ENCODE data around the gene UFC1.
A peak's percentile ranks its signal among the peaks of the same experiment; 100 is the strongest.

The UFC1 gene

GRCh38 chr1:161198897-161199431, 45.2 kb downstream of the UFC1 start, which contains the start of gene ADAMTS4:
ADAMTS4 (minus strand) TSS chr1:161199054; CDS start chr1:161198627, 427 bp downstream.
- no peak for DNase-seq (ENCODE audit: low spot score)
- TF ChIP-seq, protein P1, sequence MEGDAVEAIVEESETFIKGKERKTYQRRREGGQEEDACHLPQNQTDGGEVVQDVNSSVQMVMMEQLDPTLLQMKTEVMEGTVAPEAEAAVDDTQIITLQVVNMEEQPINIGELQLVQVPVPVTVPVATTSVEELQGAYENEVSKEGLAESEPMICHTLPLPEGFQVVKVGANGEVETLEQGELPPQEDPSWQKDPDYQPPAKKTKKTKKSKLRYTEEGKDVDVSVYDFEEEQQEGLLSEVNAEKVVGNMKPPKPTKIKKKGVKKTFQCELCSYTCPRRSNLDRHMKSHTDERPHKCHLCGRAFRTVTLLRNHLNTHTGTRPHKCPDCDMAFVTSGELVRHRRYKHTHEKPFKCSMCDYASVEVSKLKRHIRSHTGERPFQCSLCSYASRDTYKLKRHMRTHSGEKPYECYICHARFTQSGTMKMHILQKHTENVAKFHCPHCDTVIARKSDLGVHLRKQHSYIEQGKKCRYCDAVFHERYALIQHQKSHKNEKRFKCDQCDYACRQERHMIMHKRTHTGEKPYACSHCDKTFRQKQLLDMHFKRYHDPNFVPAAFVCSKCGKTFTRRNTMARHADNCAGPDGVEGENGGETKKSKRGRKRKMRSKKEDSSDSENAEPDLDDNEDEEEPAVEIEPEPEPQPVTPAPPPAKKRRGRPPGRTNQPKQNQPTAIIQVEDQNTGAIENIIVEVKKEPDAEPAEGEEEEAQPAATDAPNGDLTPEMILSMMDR (IDR thresholded peaks at IDR 0.05; ENCODE audit: extremely low read depth, insufficient read depth, missing control alignments) = no peak
- in situ Hi-C loops (cut with MboI; ENCODE audit: low pct_unique_long_range_greater_than_20kb, low sequenced_read_pairs, unreplicated experiment) = loop anchor here (25.0 kb wide), 1 partner anchor 513 kb away; the partner anchor contains the start of genes FCRLA and FCRLB

GRCh38 chr1:161199506-161200139, 45.8 kb downstream of the UFC1 start:
- DNase-seq (ENCODE audit: low spot score) = no peak
- TF ChIP-seq, protein P1 (IDR thresholded peaks at IDR 0.05; ENCODE audit: extremely low read depth, insufficient read depth, missing control alignments) = no peak
- in situ Hi-C loops (cut with MboI; ENCODE audit: low pct_unique_long_range_greater_than_20kb, low sequenced_read_pairs, unreplicated experiment) = loop anchor here (25.0 kb wide), 1 partner anchor 513 kb away; the partner anchor contains the start of genes FCRLA and FCRLB

DNA sequence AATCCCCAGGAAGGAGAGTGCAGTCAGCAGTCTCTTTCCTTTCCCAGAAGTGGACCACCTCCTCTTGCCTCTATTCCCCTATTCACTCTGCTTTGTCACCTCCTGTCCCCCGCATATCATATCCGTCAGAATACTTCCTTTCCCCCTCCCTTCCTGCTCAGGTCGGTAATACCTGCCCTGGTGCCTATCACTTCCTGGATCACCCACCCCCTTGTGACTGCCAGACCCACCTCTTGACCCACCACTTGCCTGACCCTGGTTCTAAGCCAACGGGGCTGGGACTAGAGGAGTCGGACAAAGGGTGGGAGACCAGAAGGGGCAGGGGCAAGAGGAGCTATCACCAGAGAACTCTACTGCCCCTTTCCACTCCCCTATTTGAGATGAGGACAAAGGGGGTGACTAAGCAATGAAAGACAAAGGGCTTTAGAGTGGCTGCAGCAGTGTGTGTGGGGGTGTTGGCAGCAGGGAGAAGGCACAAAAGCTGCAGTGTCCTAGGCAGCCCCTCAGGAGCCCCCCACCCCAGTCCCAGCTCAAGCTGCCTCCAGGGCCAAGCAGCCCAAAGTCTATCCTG, 46.7 kb downstream of the UFC1 start:
- DNase-seq (ENCODE audit: low spot score) = no peak
- TF ChIP-seq, protein P1 (IDR thresholded peaks at IDR 0.05; ENCODE audit: extremely low read depth, insufficient read depth, missing control alignments) = no peak
- in situ Hi-C loops (cut with MboI; ENCODE audit: low pct_unique_long_range_greater_than_20kb, low sequenced_read_pairs, unreplicated experiment) = no loop called here

- no peak for DNase-seq (ENCODE audit: low spot score)
- TF ChIP-seq, protein P1 (IDR thresholded peaks at IDR 0.05; ENCODE audit: extremely low read depth, insufficient read depth, missing control alignments) = no peak
- in situ Hi-C loops (cut with MboI; ENCODE audit: low pct_unique_long_range_greater_than_20kb, low sequenced_read_pairs, unreplicated experiment) = no loop called here
Observed at GRCh38 chr1:161200992-161201835, 47.4 kb downstream of the UFC1 start.

GRCh38 chr1:161201836-161202712, 48.3 kb downstream of the UFC1 start, which contains the start of gene NDUFS2:
NDUFS2 (plus strand) TSS chr1:161202367; CDS start chr1:161202386, 19 bp downstream.
- in situ Hi-C loops (cut with MboI; ENCODE audit: low pct_unique_long_range_greater_than_20kb, low sequenced_read_pairs, unreplicated experiment) = no loop called here
- TF ChIP-seq, protein P1 (IDR thresholded peaks at IDR 0.05; ENCODE audit: extremely low read depth, insufficient read depth, missing control alignments) = peak; percentile 31
- peak; percentile 95 for DNase-seq (ENCODE audit: low spot score)
